Epithelial cell of proximal tubule (primary cell): ENCODE measurements around the gene SHTN1. TPM values are rescaled to one million over a fixed set of nuclear protein-coding genes. Genes with fewer than 3 reads are reported as not detected.

Experiments
- DNase-seq: peaks from one replicate; pipeline ENCODE4 v3.0.0-alpha.2; 2011; ENCODE audit warnings: low read depth
- H3K4me3 ChIP-seq: 2 replicates; pipeline ENCODE4 v1.5.1; 2011; ENCODE audit warnings: low read depth, mild to moderate bottlenecking, low read length
- total RNA-seq: library from RNA; depleted of rRNA; stranded (reverse); fragments of >200 nt; gene quantifications from 2 replicates; pipeline ENCODE4 v1.2.3, GENCODE V29; 2015
- TF ChIP-seq, protein P1 (sequence below): conservative IDR thresholded peaks from 2 replicates; pipeline ENCODE4 v1.5.1; 2012; ENCODE audit warnings: low read depth, mild to moderate bottlenecking, low read length

SHTN1 gene
- total RNA-seq, 1 donor from 2014 or later: 15.9 TPM

DNA sequence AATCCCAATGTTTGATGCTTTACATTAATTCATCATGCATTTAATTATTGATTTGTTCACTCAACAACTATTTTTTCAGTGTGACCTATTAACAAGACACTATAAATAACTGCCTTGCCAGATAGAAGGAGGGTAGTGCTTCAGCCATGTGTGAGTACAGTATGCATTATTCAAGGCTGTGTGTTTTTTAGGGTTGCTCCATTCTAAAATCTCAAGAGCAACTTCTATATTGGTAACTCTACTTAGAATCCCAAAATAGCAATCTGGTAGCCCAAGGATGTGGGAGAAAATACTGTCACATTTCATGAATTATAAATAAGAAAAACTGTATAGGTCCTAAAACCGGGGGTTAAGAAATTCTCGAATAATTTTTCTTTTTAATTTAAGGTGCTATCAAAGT is 85.8 kb downstream of the SHTN1 start:
- TF ChIP-seq, protein P1, sequence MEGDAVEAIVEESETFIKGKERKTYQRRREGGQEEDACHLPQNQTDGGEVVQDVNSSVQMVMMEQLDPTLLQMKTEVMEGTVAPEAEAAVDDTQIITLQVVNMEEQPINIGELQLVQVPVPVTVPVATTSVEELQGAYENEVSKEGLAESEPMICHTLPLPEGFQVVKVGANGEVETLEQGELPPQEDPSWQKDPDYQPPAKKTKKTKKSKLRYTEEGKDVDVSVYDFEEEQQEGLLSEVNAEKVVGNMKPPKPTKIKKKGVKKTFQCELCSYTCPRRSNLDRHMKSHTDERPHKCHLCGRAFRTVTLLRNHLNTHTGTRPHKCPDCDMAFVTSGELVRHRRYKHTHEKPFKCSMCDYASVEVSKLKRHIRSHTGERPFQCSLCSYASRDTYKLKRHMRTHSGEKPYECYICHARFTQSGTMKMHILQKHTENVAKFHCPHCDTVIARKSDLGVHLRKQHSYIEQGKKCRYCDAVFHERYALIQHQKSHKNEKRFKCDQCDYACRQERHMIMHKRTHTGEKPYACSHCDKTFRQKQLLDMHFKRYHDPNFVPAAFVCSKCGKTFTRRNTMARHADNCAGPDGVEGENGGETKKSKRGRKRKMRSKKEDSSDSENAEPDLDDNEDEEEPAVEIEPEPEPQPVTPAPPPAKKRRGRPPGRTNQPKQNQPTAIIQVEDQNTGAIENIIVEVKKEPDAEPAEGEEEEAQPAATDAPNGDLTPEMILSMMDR: no peak
- H3K4me3 ChIP-seq: no peak overlapping the region
- no peak for DNase-seq

DNA sequence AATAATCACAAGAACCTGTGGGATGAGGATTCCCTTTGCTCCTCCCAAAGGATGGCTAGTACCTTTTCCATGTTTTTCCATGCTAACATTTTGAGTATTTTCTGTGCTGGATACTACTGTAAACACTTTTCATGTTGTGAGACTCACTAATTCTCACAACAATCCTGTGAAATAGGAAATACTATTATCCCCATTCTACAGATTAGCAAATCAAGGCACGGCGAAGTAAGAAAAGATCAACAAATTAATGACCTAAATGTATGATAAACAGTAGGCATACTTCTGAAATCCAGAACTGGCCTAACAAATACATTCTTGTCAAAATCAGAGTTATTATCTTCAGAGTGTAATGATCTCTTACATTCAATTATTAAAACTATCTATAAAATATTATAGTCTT is 86.4 kb downstream of the SHTN1 start:
- H3K4me3 ChIP-seq: no peak overlapping the region
- TF ChIP-seq, protein P1: no peak
- DNase-seq: no peak

DNA sequence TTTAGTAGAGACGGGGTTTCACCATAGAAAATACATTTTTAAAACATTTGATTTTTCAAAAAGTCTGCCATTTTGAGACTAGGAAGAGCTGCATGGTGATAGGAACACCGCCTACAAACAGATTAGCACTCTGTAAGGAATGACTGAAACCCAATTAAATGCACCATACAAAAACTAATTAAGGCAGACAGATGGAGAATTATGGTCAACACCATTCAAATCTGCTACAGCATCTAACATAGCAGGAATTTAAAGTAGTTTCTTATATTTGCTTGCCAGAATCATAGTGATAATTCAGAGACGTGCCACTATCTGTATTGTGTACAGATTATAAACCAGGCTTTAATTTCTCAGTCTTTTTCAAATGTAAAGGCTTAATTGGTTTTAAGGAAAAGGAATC is 87.5 kb downstream of the SHTN1 start:
- TF ChIP-seq, protein P1: no peak
- DNase-seq: no peak
- H3K4me3 ChIP-seq: no peak overlapping the region

DNA sequence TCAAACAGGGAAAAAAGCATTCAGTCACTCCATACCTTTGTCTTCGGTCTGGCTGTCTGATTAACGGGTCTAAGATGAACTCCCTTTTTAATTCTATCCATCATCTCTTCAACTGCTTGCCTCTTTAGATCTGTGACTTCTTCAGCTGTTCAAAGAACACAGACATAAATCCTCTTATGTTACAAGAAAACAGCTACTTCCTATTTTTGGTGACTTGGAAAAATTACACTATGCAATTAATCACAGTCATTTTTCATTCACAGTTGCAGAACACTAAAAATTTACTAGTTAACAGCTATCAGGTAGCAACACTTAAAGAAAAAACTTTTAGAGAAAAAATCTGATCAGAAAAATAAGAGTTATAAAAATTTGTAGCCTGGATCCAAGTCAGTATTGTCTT is 89.6 kb downstream of the SHTN1 start:
- no peak for DNase-seq
- TF ChIP-seq, protein P1: no peak
- no peak overlapping the region for H3K4me3 ChIP-seq

DNA sequence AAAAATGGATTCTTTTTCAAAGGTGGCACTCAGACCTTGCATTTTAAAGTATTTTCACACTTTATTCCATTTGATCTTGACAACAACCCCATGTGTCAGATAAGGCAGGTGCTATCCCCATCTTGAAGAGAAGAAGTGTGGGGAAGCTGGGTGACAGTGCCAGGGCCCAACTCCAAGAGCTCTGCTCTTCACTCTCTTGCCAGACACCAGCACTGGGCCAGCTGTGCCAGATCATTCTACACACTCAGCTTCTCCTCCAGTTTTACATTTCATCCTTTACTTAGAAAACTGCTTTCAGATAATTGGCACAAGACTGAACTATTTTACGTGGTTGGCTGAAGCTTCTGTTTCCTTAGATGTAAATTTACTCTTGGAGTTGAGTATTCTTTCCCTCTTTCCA is 91.3 kb downstream of the SHTN1 start:
- H3K4me3 ChIP-seq: no peak overlapping the region
- DNase-seq: no peak
- TF ChIP-seq, protein P1: no peak

DNA sequence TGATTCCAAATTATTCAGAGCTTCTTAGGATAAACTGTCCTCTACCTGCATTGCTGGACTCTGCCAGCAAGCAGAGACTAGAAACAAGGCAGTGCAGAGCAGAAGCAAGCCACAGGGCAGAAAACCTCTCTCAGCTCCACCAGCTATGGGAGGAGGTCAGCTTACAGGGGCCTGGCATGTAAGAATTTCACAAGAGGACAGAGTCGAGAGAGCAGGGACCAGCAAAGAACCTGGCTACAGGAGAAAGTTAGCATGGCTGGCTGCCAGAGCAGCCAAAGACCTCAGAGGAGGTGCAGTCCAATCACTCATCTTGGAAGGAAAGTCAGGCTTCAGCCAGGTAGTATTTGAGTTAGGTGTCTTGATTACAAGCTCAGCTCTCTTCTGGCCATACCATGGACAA is 92.8 kb downstream of the SHTN1 start:
- TF ChIP-seq, protein P1: no peak
- no peak for DNase-seq
- no peak overlapping the region for H3K4me3 ChIP-seq

DNA sequence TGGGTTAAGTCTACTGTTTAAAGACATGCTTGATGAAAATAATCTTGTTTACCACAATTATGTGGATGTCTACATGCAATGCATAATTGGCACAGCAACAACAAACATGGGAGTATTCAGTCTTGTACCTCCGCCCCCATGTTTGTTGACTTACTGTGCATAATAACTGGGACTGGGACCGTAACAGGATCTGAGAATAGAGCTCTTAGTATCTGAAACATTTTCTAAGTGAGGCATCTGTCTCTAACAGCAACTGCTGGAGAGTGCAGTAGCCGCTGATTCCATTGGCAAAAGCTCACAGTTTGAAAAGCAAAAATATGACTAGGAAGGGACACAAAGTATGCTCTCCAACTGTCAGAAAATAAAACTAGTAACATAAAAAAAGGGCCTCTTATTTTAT is 94.1 kb downstream of the SHTN1 start:
- TF ChIP-seq, protein P1: no peak
- DNase-seq: no peak
- no peak overlapping the region for H3K4me3 ChIP-seq
